ENCODE results near the gene B3GALT6.

B3GALT6 gene

DNA sequence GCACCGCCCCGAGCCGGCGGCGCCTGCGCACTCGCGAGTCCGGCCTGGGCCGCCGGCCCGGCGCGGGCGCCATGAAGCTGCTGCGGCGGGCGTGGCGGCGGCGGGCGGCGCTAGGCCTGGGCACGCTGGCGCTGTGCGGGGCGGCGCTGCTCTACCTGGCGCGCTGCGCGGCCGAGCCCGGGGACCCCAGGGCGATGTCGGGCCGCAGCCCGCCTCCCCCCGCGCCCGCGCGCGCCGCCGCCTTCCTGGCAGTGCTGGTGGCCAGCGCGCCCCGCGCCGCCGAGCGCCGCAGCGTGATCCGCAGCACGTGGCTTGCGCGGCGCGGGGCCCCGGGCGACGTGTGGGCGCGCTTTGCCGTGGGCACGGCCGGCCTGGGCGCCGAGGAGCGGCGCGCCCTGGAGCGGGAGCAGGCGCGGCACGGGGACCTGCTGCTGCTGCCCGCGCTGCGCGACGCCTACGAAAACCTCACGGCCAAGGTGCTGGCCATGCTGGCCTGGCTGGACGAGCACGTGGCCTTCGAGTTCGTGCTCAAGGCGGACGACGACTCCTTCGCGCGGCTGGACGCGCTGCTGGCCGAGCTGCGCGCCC, at the start of gene B3GALT6:
TSS of gene B3GALT6 (plus strand) at position 30 of the 588 bp plus-strand sequence. CDS start at position 72, 42 bp downstream.
- TF ChIP-seq, protein P1, sequence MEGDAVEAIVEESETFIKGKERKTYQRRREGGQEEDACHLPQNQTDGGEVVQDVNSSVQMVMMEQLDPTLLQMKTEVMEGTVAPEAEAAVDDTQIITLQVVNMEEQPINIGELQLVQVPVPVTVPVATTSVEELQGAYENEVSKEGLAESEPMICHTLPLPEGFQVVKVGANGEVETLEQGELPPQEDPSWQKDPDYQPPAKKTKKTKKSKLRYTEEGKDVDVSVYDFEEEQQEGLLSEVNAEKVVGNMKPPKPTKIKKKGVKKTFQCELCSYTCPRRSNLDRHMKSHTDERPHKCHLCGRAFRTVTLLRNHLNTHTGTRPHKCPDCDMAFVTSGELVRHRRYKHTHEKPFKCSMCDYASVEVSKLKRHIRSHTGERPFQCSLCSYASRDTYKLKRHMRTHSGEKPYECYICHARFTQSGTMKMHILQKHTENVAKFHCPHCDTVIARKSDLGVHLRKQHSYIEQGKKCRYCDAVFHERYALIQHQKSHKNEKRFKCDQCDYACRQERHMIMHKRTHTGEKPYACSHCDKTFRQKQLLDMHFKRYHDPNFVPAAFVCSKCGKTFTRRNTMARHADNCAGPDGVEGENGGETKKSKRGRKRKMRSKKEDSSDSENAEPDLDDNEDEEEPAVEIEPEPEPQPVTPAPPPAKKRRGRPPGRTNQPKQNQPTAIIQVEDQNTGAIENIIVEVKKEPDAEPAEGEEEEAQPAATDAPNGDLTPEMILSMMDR (IDR thresholded peaks at IDR 0.05; ENCODE audit: low read depth, low read length, missing control alignments): no peak
- DNase-seq (ENCODE audit: low read depth): no peak
- peak within 1 kb of the TSS; percentile 91 for H3K4me3 ChIP-seq (ENCODE audit: low read depth, low read length)

DNA sequence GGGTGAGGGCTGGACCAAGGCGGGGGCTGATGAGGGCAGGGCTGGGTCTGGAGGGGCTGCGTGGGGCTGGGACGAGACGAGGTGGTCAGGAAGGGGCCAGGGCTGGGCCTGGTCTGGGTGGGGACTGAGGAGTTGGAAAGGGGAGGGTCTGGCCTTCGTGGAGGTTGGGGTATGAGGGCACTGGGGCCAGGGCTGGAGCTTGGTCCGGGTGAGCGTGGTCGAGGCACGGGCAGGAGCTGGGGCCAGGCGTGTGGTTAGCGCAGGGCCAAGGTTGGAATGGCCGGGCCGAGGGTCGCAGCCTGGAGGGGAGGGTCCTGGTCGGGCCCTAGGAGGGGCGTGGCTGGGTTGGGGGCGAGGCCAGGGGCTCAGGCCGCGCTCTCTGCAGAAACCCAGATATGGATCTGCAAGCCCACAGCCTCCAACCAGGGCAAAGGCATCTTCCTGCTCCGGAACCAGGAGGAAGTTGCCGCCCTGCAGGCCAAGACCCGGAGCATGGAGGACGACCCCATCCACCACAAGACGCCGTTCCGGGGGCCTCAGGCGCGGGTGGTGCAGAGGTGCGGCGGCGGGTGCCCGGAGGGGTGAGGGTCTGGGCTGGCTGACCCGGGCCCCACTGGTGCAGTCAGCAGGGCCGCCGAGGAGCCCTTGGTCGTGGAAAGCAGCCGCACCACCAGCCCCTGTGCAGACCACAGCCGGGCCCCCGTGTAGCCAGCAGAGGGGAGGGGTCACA, 49.4 kb upstream of the B3GALT6 start:
- H3K4me3 ChIP-seq (ENCODE audit: low read depth, low read length): no peak overlapping the region
- no peak for DNase-seq (ENCODE audit: low read depth)
- TF ChIP-seq, protein P1 (IDR thresholded peaks at IDR 0.05; ENCODE audit: low read depth, low read length, missing control alignments): no peak

- H3K4me3 ChIP-seq (ENCODE audit: low read depth, low read length): no peak overlapping the region
- TF ChIP-seq, protein P1 (IDR thresholded peaks at IDR 0.05; ENCODE audit: low read depth, low read length, missing control alignments): no peak
- DNase-seq (ENCODE audit: low read depth): no peak
Observed at GRCh38 chr1:1183221-1183747, 48.8 kb upstream of the B3GALT6 start.

- TF ChIP-seq, protein P1 (IDR thresholded peaks at IDR 0.05; ENCODE audit: low read depth, low read length, missing control alignments): no peak
- no peak overlapping the region for H3K4me3 ChIP-seq (ENCODE audit: low read depth, low read length)
- no peak for DNase-seq (ENCODE audit: low read depth)
Observed at GRCh38 chr1:1183833-1184775, 47.9 kb upstream of the B3GALT6 start.

GRCh38 chr1:1185101-1185765, 46.8 kb upstream of the B3GALT6 start:
- DNase-seq (ENCODE audit: low read depth): no peak
- TF ChIP-seq, protein P1 (IDR thresholded peaks at IDR 0.05; ENCODE audit: low read depth, low read length, missing control alignments): no peak
- H3K4me3 ChIP-seq (ENCODE audit: low read depth, low read length): no peak overlapping the region

GRCh38 chr1:1187938-1188337, 44.1 kb upstream of the B3GALT6 start:
- H3K4me3 ChIP-seq (ENCODE audit: low read depth, low read length): no peak overlapping the region
- TF ChIP-seq, protein P1 (IDR thresholded peaks at IDR 0.05; ENCODE audit: low read depth, low read length, missing control alignments): no peak
- no peak for DNase-seq (ENCODE audit: low read depth)

Measured in GM12864 (cell line).